GM18858 (cell line): ENCODE measurements around the gene CMIP.

Source experiments
- ATAC-seq: cut with Tn5 transposase; IDR thresholded peaks from one replicate; pipeline ENCODE4 v1.9.1; 2021; ENCODE audit not compliant: unreplicated experiment

Gene CMIP

GRCh38 chr16:81473969-81474959, 29.7 kb downstream of the CMIP start:
- ATAC-seq: no peak

GRCh38 chr16:81477697-81478693, 33.4 kb downstream of the CMIP start:
- no peak for ATAC-seq

GRCh38 chr16:81478876-81479511, 34.4 kb downstream of the CMIP start:
- no peak for ATAC-seq

- no peak for ATAC-seq
Measured at GRCh38 chr16:81480606-81481206, 36.1 kb downstream of the CMIP start.

GRCh38 chr16:81481207-81481821, 36.7 kb downstream of the CMIP start:
- ATAC-seq: peak; percentile 87

- no peak for ATAC-seq
Measured at GRCh38 chr16:81482329-81483063, 37.9 kb downstream of the CMIP start.

GRCh38 chr16:81483064-81483969, 38.7 kb downstream of the CMIP start:
- no peak for ATAC-seq

- ATAC-seq: no peak
Measured at GRCh38 chr16:81483970-81484595, 39.5 kb downstream of the CMIP start.

- ATAC-seq: no peak
Measured at GRCh38 chr16:81484908-81485624, 40.5 kb downstream of the CMIP start.

GRCh38 chr16:81485824-81486539, 41.4 kb downstream of the CMIP start:
- ATAC-seq: no peak

GRCh38 chr16:81486540-81487061, 42.0 kb downstream of the CMIP start:
- no peak for ATAC-seq

GRCh38 chr16:81487301-81487720, 42.7 kb downstream of the CMIP start:
- no peak for ATAC-seq

- no peak for ATAC-seq
Measured at GRCh38 chr16:81488687-81489411, 44.2 kb downstream of the CMIP start.

- ATAC-seq: no peak
Measured at GRCh38 chr16:81489547-81490267, 45.1 kb downstream of the CMIP start.

- no peak for ATAC-seq
Measured at GRCh38 chr16:81491541-81492188, 47.1 kb downstream of the CMIP start.
